Right lobe of liver (tissue), 4 donors: ENCODE measurements around the gene ACOT8.

Experiments
- POLR2A ChIP-seq: fragments of 450-650 bp; IDR thresholded peaks from one replicate; pipeline ENCODE4 v1.6.1; 2017; ENCODE audit warnings: antibody characterized with exemption, mild to moderate bottlenecking
- TF ChIP-seq, protein P1 (sequence below), 4 donors: fragments of 200-600 bp in 3 of 4; fragments of 450-650 bp in 1 of 4; IDR thresholded peaks; one replicate each; pipeline versions ENCODE4 v1.5.1 to v1.8.0; 2016 to 2022; ENCODE audit warnings: antibody characterized with exemption in 4 of 4, mild to moderate bottlenecking in 2 of 4
- donor health status: DM: no; HTN: no; CAD: no.
- donor health status: DM: no; HTN: no; CAD: no.
- donor health status: DM: no; HTN: yes; CAD: no.

DNA sequence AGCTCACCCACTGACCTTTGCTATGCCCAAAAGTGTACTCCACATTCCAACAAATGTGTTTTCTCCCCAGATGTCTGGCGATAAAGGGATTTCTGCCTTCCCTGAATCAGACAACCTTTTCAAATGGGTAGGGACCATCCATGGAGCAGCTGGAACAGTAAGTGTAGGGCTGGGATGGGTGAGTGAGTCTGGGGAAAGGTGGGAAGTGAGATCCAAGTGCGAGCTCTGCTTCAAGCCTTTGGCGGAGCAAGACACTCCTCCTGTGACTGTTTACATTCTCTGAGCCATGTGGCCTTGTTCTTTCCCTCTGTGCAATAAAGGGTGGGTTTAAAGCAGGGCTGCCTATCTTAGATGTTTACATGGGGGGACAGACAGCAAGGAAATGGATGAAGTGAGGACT lies 42.9 kb downstream of the ACOT8 start:
- TF ChIP-seq, protein P1, sequence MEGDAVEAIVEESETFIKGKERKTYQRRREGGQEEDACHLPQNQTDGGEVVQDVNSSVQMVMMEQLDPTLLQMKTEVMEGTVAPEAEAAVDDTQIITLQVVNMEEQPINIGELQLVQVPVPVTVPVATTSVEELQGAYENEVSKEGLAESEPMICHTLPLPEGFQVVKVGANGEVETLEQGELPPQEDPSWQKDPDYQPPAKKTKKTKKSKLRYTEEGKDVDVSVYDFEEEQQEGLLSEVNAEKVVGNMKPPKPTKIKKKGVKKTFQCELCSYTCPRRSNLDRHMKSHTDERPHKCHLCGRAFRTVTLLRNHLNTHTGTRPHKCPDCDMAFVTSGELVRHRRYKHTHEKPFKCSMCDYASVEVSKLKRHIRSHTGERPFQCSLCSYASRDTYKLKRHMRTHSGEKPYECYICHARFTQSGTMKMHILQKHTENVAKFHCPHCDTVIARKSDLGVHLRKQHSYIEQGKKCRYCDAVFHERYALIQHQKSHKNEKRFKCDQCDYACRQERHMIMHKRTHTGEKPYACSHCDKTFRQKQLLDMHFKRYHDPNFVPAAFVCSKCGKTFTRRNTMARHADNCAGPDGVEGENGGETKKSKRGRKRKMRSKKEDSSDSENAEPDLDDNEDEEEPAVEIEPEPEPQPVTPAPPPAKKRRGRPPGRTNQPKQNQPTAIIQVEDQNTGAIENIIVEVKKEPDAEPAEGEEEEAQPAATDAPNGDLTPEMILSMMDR (IDR thresholded peaks at IDR 0.05) = no peak
- no peak for TF ChIP-seq POLR2A
